K562 (cell line): ENCODE measurements around the gene SLC28A3. TPM values are rescaled to one million over a fixed set of nuclear protein-coding genes. Genes with fewer than 3 reads are reported as not detected.

ENCODE experiments used
- CAMTA2 ChIP-seq: fragments of 250-450 bp; sonication (Bioruptor Pico); conservative IDR thresholded peaks from 2 replicates; pipeline ENCODE4 v1.5.1; 2022
- CREB5 ChIP-seq: fragments of 250-450 bp; sonication (Bioruptor Pico); IDR thresholded peaks from 2 replicates; pipeline ENCODE4 v1.5.0; 2020; ENCODE audit warnings: mild to moderate bottlenecking
- ESRRB ChIP-seq: fragments of 250-450 bp; sonication (Bioruptor Pico); IDR thresholded peaks from 2 replicates; pipeline ENCODE4 v1.5.0; 2020; ENCODE audit warnings: mild to moderate bottlenecking, moderate library complexity, borderline replicate concordance
- GABPB2 ChIP-seq: fragments of 250-450 bp; sonication (Bioruptor Pico); conservative IDR thresholded peaks from 2 replicates; pipeline ENCODE4 v1.5.1; 2021; ENCODE audit warnings: mild to moderate bottlenecking
- MAZ ChIP-seq, 2 experiments: fragments of 450-650 bp in 1 of 2; sonication (generic) in 1 of 2; formaldehyde crosslinking; IDR thresholded peaks in 1 of 2; conservative IDR thresholded peaks in 1 of 2; 2 replicates each; pipeline versions ENCODE4 v1.4.0 to v1.5.0; 2020; ENCODE audit warnings: mild to moderate bottlenecking in 1 of 2, missing genetic modification reagents in 1 of 2
- NFE2 ChIP-seq: IDR thresholded peaks from 2 replicates; pipeline ENCODE4 v1.6.1; 2014; ENCODE audit warnings: antibody characterized with exemption, low read depth
- RFX7 ChIP-seq: fragments of 250-450 bp; sonication (Bioruptor Pico); IDR thresholded peaks from 2 replicates; pipeline ENCODE4 v1.5.1; 2021; ENCODE audit warnings: mild to moderate bottlenecking
- RNF2 ChIP-seq: sonication (generic); IDR thresholded peaks from 2 replicates; pipeline ENCODE4 v1.6.1; 2016
- SMARCE1 ChIP-seq: fragments of 450-650 bp; IDR thresholded peaks from 2 replicates; pipeline ENCODE4 v1.7.1; 2016; ENCODE audit warnings: mild to moderate bottlenecking
- SOX6 ChIP-seq: fragments of 450-650 bp; IDR thresholded peaks from 2 replicates; pipeline ENCODE4 v1.6.1; 2014; ENCODE audit warnings: mild to moderate bottlenecking
- TAL1 ChIP-seq: fragments of 450-650 bp; IDR thresholded peaks from 2 replicates; pipeline ENCODE4 v1.6.1; 2016; ENCODE audit warnings: mild to moderate bottlenecking
- ZBTB17 ChIP-seq: fragments of 450-650 bp; formaldehyde crosslinking; IDR thresholded peaks from 2 replicates; pipeline ENCODE4 v1.4.0; 2020; ENCODE audit warnings: mild to moderate bottlenecking
- ZC3H8 ChIP-seq: fragments of 450-650 bp; IDR thresholded peaks from 2 replicates; pipeline ENCODE4 v1.6.1; 2017
- ZFP30 ChIP-seq: fragments of 250-450 bp; sonication (Bioruptor Pico); IDR thresholded peaks from 2 replicates; pipeline ENCODE4 v1.8.0; 2022; ENCODE audit warnings: moderate library complexity, mild to moderate bottlenecking, inconsistent platforms, borderline replicate concordance
- ZNF253 ChIP-seq: fragments of 250-450 bp; sonication (Bioruptor Pico); conservative IDR thresholded peaks from 2 replicates; pipeline ENCODE4 v1.6.1; 2021; ENCODE audit warnings: mild to moderate bottlenecking
- ZNF707 ChIP-seq: fragments of 250-450 bp; sonication (Bioruptor Pico); conservative IDR thresholded peaks from 2 replicates; pipeline ENCODE4 v1.8.0; 2022; ENCODE audit warnings: inconsistent platforms, mild to moderate bottlenecking, moderate library complexity
- ZNF764 ChIP-seq: fragments of 250-450 bp; sonication (Bioruptor Pico); IDR thresholded peaks from 2 replicates; pipeline ENCODE4 v1.4.0; 2020; ENCODE audit warnings: low read depth, mild to moderate bottlenecking, moderate library complexity
- polyA plus RNA-seq, 8 experiments: library from polyadenylated mRNA; depleted of rRNA in 4 of 8; stranded (reverse) in 5 of 8; unstranded in 3 of 8; fragments of >200 nt; fragmentation: Nextera tagmentation in 2 of 8; fragmentation: Illumina TruSeq in 1 of 8; extraction: Ambion mirVana in 2 of 8; extraction: Trizol in 1 of 8; gene quantifications; 2 replicates each; pipeline versions ENCODE4 v1.2.1 to v1.2.3, GENCODE V29; 2011 to 2014; ENCODE audit warnings: inconsistent platforms in 1 of 8, missing spikeins in 1 of 8
- total RNA-seq, 7 experiments: library from RNA; depleted of rRNA in 6 of 7; stranded (reverse); fragments of >200 nt in 6 of 7; fragmentation: Illumina TruSeq in 2 of 7; extraction: Trizol in 2 of 7; gene quantifications; 2 replicates each; pipeline versions ENCODE4 v1.2.1 to v1.2.3, GENCODE V29; 2011 to 2021; ENCODE audit warnings: low replicate concordance in 1 of 7
- TF ChIP-seq, protein P1 (sequence below): IDR thresholded peaks from 2 replicates; pipeline ENCODE4 v1.6.1; 2011; ENCODE audit not compliant: insufficient read length; ENCODE audit errors: extremely low read depth

SLC28A3 gene
- total and polyA plus RNA-seq, 9 of the 15 experiments (the other 6 are each of a cell fraction or from before 2014, with no cell fraction given) = not detected

GRCh38 chr9:84375954-84376353 lies 35.4 kb upstream of the SLC28A3 start (continued):
- TF ChIP-seq MAZ (CRISPR knock-in tag; conservative IDR thresholded peaks at IDR 0.05 in 1 of 2, IDR thresholded peaks at IDR 0.05 in 1 of 2) (no peak), ZNF707 (CRISPR knock-in tag) (no peak), CAMTA2 (no peak), ZNF253 (CRISPR knock-in tag) (no peak), ZC3H8 (no peak), ZBTB17 (no peak), RNF2 (no peak), ESRRB (CRISPR knock-in tag) (no peak), RFX7 (no peak), ZFP30 (CRISPR knock-in tag) (no peak), CREB5 (no peak), NFE2 (no peak), SOX6 (peak; percentile 17; the same call in 1 of the 2 replicates), ZNF764 (CRISPR knock-in tag) (no peak), TAL1 (peak; percentile 49; the same call in 1 of the 2 replicates), GABPB2 (no peak), SMARCE1 (peak; percentile 50; the same call in 1 of the 2 replicates)
- TF ChIP-seq, protein P1, sequence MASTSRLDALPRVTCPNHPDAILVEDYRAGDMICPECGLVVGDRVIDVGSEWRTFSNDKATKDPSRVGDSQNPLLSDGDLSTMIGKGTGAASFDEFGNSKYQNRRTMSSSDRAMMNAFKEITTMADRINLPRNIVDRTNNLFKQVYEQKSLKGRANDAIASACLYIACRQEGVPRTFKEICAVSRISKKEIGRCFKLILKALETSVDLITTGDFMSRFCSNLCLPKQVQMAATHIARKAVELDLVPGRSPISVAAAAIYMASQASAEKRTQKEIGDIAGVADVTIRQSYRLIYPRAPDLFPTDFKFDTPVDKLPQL = no peak
